Stimulated activated CD4-positive, alpha-beta T cell treated with anti-CD3 and anti-CD28 coated beads, TNF-alpha, amount 100 ng/mL, for 24 hours (primary cell): ENCODE results near the gene CD69.
A peak's percentile ranks its signal among the peaks of the same experiment; 100 is the strongest.

Experiments used
- DNase-seq, 3 experiments: peaks; one replicate each; pipeline ENCODE4 v3.0.0-alpha.2; 2020; ENCODE audit warnings: low read depth in 3 of 3

CD69 gene

GRCh38 chr12:9781360-9781759 is 20.7 kb upstream of the CD69 start:
- DNase-seq, result no peak

GRCh38 chr12:9779209-9779608 is 18.5 kb upstream of the CD69 start:
- DNase-seq, result no peak

- DNase-seq, result no peak
Observed at GRCh38 chr12:9776781-9777180, 16.1 kb upstream of the CD69 start.

- DNase-seq, result no peak
Observed at GRCh38 chr12:9773216-9773877, 12.6 kb upstream of the CD69 start.

- no peak for DNase-seq
Observed at GRCh38 chr12:9763025-9763424, 2.3 kb upstream of the CD69 start.

GRCh38 chr12:9762369-9762768 is 1.7 kb upstream of the CD69 start:
- DNase-seq, result no peak

GRCh38 chr12:9761419-9761781 is 699 bp upstream of the CD69 start:
- no peak for DNase-seq

- DNase-seq, result no peak
Observed at GRCh38 chr12:9760120-9760519, 581 bp downstream of the CD69 start.

- DNase-seq, result no peak
Observed at GRCh38 chr12:9759694-9760093, 1.0 kb downstream of the CD69 start.

- no peak for DNase-seq
Observed at GRCh38 chr12:9758119-9758518, 2.6 kb downstream of the CD69 start.

GRCh38 chr12:9757433-9758025 is 3.2 kb downstream of the CD69 start:
- DNase-seq, result no peak

GRCh38 chr12:9756706-9757105 is 4.0 kb downstream of the CD69 start:
- DNase-seq, result no peak

GRCh38 chr12:9756170-9756569 is 4.5 kb downstream of the CD69 start:
- no peak for DNase-seq

- no peak for DNase-seq
Observed at GRCh38 chr12:9755567-9755966, 5.1 kb downstream of the CD69 start.

- no peak for DNase-seq
Observed at GRCh38 chr12:9755035-9755434, 5.7 kb downstream of the CD69 start.

- no peak for DNase-seq
Observed at GRCh38 chr12:9754099-9754927, 6.4 kb downstream of the CD69 start.

GRCh38 chr12:9753498-9753897 is 7.2 kb downstream of the CD69 start:
- no peak for DNase-seq

- no peak for DNase-seq
Observed at GRCh38 chr12:9753073-9753472, 7.6 kb downstream of the CD69 start.

GRCh38 chr12:9752145-9752933 is 8.4 kb downstream of the CD69 start:
- DNase-seq, result no peak

GRCh38 chr12:9751204-9752144 is 9.2 kb downstream of the CD69 start:
- peak in 1 of 3 experiments; percentile 48 for DNase-seq
